ENCODE measurements around the gene ITK.

The ITK gene

GRCh38 chr5:157159209-157159751, 21.4 kb upstream of the ITK start:
- Histone ChIP-seq H3K27ac (ENCODE audit: low read length) (no peak overlapping the region), H3K27me3 (ENCODE audit: low read depth, low read length) (no peaks in the 10 kb centered on the region), H3K4me1 (ENCODE audit: control insufficient read depth in 1 of 2, insufficient read depth in 2 of 2, low read length in 2 of 2) (no peaks in the 10 kb centered on the region), H3K9me3 (ENCODE audit: control insufficient read depth in 1 of 2, low read length in 2 of 2) (no peaks in the 10 kb centered on the region), H3K36me3 (ENCODE audit: control insufficient read depth in 1 of 2, insufficient read depth in 2 of 2, low read length in 2 of 2) (no peaks in the 10 kb centered on the region), H3K4me3 (ENCODE audit: low read depth in 1 of 2, low read length in 2 of 2) (no peak overlapping the region)

GRCh38 chr5:157160001-157160400, 20.6 kb upstream of the ITK start:
- no peaks in the 10 kb centered on the region for H3K36me3 ChIP-seq (ENCODE audit: control insufficient read depth in 1 of 2, insufficient read depth in 2 of 2, low read length in 2 of 2)
- no peaks in the 10 kb centered on the region for H3K4me1 ChIP-seq (ENCODE audit: control insufficient read depth in 1 of 2, insufficient read depth in 2 of 2, low read length in 2 of 2)
- no peak overlapping the region for H3K4me3 ChIP-seq (ENCODE audit: low read depth in 1 of 2, low read length in 2 of 2)
- H3K27me3 ChIP-seq (ENCODE audit: low read depth, low read length), result no peaks in the 10 kb centered on the region
- H3K9me3 ChIP-seq (ENCODE audit: control insufficient read depth in 1 of 2, low read length in 2 of 2), result no peaks in the 10 kb centered on the region
- H3K27ac ChIP-seq (ENCODE audit: low read length), result no peak overlapping the region

- Histone ChIP-seq H3K9me3 (ENCODE audit: control insufficient read depth in 1 of 2, low read length in 2 of 2) (no peaks in the 10 kb centered on the region), H3K4me3 (ENCODE audit: low read depth in 1 of 2, low read length in 2 of 2) (no peak overlapping the region), H3K4me1 (ENCODE audit: control insufficient read depth in 1 of 2, insufficient read depth in 2 of 2, low read length in 2 of 2) (no peaks in the 10 kb centered on the region), H3K27ac (ENCODE audit: low read length) (no peak overlapping the region), H3K36me3 (ENCODE audit: control insufficient read depth in 1 of 2, insufficient read depth in 2 of 2, low read length in 2 of 2) (no peaks in the 10 kb centered on the region), H3K27me3 (ENCODE audit: low read depth, low read length) (no peaks in the 10 kb centered on the region)
Measured at GRCh38 chr5:157161996-157162395, 18.6 kb upstream of the ITK start.

DNA sequence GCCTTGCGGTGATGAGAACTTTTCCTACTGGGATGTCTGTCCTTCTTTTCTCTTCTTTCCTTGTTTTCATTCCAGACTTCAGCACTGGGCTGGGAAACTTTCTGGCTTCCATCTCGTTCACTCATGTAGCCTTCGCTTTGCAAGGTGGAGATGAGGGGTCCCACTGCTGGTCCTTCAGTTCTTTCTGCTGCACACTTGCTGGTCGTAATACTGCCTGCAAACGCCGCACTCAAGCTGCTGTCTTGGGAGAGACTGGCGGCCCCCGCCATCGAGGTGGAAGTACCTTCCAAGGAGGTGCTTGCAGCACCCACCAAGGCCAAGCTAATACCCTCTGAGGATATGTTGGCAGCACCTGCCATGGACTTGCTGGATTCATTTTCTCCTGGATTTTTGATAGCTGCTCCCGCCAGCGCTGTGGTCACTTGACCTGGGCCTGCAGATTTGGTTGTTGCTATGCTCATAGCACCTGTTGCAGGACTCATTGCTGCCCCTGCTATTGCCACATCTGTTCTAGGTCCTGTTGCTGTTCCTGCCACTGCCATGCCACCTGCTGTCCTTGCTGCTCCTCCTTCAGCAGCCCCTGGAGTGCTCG, 17.6 kb upstream of the ITK start:
- no peaks in the 10 kb centered on the region for H3K9me3 ChIP-seq (ENCODE audit: control insufficient read depth in 1 of 2, low read length in 2 of 2)
- no peak overlapping the region for H3K4me3 ChIP-seq (ENCODE audit: low read depth in 1 of 2, low read length in 2 of 2)
- H3K4me1 ChIP-seq (ENCODE audit: control insufficient read depth in 1 of 2, insufficient read depth in 2 of 2, low read length in 2 of 2), result no peaks in the 10 kb centered on the region
- H3K27ac ChIP-seq (ENCODE audit: low read length), result no peak overlapping the region
- no peaks in the 10 kb centered on the region for H3K27me3 ChIP-seq (ENCODE audit: low read depth, low read length)
- H3K36me3 ChIP-seq (ENCODE audit: control insufficient read depth in 1 of 2, insufficient read depth in 2 of 2, low read length in 2 of 2), result no peaks in the 10 kb centered on the region

GRCh38 chr5:157164521-157164920, 16.1 kb upstream of the ITK start:
- Histone ChIP-seq H3K4me1 (ENCODE audit: control insufficient read depth in 1 of 2, insufficient read depth in 2 of 2, low read length in 2 of 2) (no peaks in the 10 kb centered on the region), H3K27me3 (ENCODE audit: low read depth, low read length) (no peaks in the 10 kb centered on the region), H3K36me3 (ENCODE audit: control insufficient read depth in 1 of 2, insufficient read depth in 2 of 2, low read length in 2 of 2) (no peaks in the 10 kb centered on the region), H3K27ac (ENCODE audit: low read length) (no peak overlapping the region), H3K9me3 (ENCODE audit: control insufficient read depth in 1 of 2, low read length in 2 of 2) (no peaks in the 10 kb centered on the region), H3K4me3 (ENCODE audit: low read depth in 1 of 2, low read length in 2 of 2) (no peak overlapping the region)

- H3K36me3 ChIP-seq (ENCODE audit: control insufficient read depth in 1 of 2, insufficient read depth in 2 of 2, low read length in 2 of 2), result no peaks in the 10 kb centered on the region
- H3K9me3 ChIP-seq (ENCODE audit: control insufficient read depth in 1 of 2, low read length in 2 of 2), result no peaks in the 10 kb centered on the region
- no peaks in the 10 kb centered on the region for H3K27me3 ChIP-seq (ENCODE audit: low read depth, low read length)
- H3K4me1 ChIP-seq (ENCODE audit: control insufficient read depth in 1 of 2, insufficient read depth in 2 of 2, low read length in 2 of 2), result no peaks in the 10 kb centered on the region
- H3K4me3 ChIP-seq (ENCODE audit: low read depth in 1 of 2, low read length in 2 of 2), result no peak overlapping the region
- no peak overlapping the region for H3K27ac ChIP-seq (ENCODE audit: low read length)
Measured at GRCh38 chr5:157165261-157165660, 15.4 kb upstream of the ITK start.

- no peak overlapping the region for H3K27ac ChIP-seq (ENCODE audit: low read length)
Measured at GRCh38 chr5:157165668-157166067, 15.0 kb upstream of the ITK start.

DNA sequence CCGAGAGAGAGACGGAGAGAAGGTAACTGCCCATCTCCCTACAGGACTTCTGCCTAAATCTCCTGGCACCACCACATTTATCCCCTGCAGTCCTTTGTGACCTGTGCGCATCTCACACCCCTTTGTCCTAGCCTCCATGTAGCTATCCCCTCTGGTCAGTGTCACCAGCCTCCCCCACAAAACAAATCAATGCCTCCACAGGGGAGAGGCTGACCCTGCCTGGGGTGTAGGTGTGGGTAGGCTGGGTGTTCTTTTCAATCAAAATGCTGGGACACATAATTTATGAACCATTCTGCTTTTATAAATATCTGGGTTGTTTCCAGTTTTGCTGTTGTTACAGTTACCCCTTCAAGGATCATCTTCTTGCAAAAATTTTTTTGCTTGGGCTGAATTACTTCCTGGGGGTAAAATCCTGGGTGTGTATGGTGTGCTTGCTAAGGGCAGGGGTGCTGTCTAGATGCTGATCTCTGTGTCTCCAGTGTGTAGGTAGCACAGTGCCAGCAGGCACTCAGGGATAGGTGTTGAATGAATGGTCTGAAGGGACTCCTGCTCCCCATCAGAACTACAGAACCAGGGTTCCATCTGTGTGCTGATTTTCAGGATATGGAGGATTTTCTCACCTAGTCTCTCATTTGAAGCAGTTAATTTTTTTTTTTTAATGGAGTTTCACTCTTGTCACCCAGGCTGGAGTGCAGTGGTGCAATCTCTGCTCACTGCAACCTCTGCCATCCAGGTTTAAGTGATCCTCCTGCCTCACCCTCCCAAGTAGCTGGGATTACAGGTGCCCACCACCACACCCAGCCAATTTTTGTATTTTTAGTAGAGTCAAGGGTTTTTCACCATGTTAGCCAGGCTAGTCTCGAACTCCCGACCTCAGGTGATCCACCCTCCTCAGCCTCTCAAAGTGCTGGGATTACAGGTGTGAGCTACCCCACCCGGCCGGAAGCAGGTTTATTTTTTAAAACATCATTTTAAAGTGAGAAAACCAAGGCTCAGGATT, 14.1 kb upstream of the ITK start, which contains the start of gene GARIN3:
Gene GARIN3 (minus strand): TSS at position 51 of the 1,000 bp plus-strand sequence. CDS start 96 bp downstream, outside the sequence.
- Histone ChIP-seq H3K9me3 (ENCODE audit: control insufficient read depth in 1 of 2, low read length in 2 of 2) (no peaks in the 10 kb centered on the region), H3K4me3 (ENCODE audit: low read depth in 1 of 2, low read length in 2 of 2) (no peak within 1 kb of the TSS), H3K36me3 (ENCODE audit: control insufficient read depth in 1 of 2, insufficient read depth in 2 of 2, low read length in 2 of 2) (no peaks in the 10 kb centered on the region), H3K4me1 (ENCODE audit: control insufficient read depth in 1 of 2, insufficient read depth in 2 of 2, low read length in 2 of 2) (no peaks in the 10 kb centered on the region), H3K27ac (ENCODE audit: low read length) (no peak within 1 kb of the TSS), H3K27me3 (ENCODE audit: low read depth, low read length) (no peaks in the 10 kb centered on the region)

More at GRCh38 chr5:157165668-157166067, 15.0 kb upstream of the ITK start:
- H3K9me3 ChIP-seq (ENCODE audit: control insufficient read depth in 1 of 2, low read length in 2 of 2), result no peaks in the 10 kb centered on the region
- no peaks in the 10 kb centered on the region for H3K4me1 ChIP-seq (ENCODE audit: control insufficient read depth in 1 of 2, insufficient read depth in 2 of 2, low read length in 2 of 2)
- H3K4me3 ChIP-seq (ENCODE audit: low read depth in 1 of 2, low read length in 2 of 2), result no peak overlapping the region
- no peaks in the 10 kb centered on the region for H3K36me3 ChIP-seq (ENCODE audit: control insufficient read depth in 1 of 2, insufficient read depth in 2 of 2, low read length in 2 of 2)
- H3K27me3 ChIP-seq (ENCODE audit: low read depth, low read length), result no peaks in the 10 kb centered on the region

DNA sequence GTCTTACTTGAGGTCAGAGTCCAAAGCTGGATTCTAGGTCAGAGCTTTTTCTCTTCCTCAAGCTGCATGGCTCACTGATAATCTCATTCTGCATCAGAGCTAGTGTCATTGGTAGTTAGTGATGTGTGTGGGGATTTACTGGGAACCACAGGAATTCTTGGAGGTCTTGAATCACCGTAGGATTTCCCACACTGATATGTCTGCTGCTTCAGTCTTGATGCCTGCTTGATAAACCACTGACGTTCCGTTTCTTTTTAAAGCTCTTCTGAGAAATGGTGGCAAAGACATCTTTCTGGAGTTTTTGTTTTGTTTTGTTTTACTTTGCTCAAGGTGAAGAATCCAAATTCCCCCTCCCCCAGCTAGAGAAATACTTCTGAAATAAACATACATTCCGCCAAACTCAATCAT, 13.4 kb upstream of the ITK start:
- H3K27me3 ChIP-seq (ENCODE audit: low read depth, low read length), result no peaks in the 10 kb centered on the region
- H3K36me3 ChIP-seq (ENCODE audit: control insufficient read depth in 1 of 2, insufficient read depth in 2 of 2, low read length in 2 of 2), result no peaks in the 10 kb centered on the region

GRCh38 chr5:157168286-157168685, 12.4 kb upstream of the ITK start:
- no peaks in the 10 kb centered on the region for H3K4me1 ChIP-seq (ENCODE audit: control insufficient read depth in 1 of 2, insufficient read depth in 2 of 2, low read length in 2 of 2)
- H3K36me3 ChIP-seq (ENCODE audit: control insufficient read depth in 1 of 2, insufficient read depth in 2 of 2, low read length in 2 of 2), result no peaks in the 10 kb centered on the region
- no peaks in the 10 kb centered on the region for H3K9me3 ChIP-seq (ENCODE audit: control insufficient read depth in 1 of 2, low read length in 2 of 2)
- H3K27me3 ChIP-seq (ENCODE audit: low read depth, low read length), result no peaks in the 10 kb centered on the region
- no peak overlapping the region for H3K27ac ChIP-seq (ENCODE audit: low read length)
- H3K4me3 ChIP-seq (ENCODE audit: low read depth in 1 of 2, low read length in 2 of 2), result no peak overlapping the region

More for the DNA sequence above, 13.4 kb upstream of the ITK start:
- no peak overlapping the region for H3K27ac ChIP-seq (ENCODE audit: low read length)
- no peak overlapping the region for H3K4me3 ChIP-seq (ENCODE audit: low read depth in 1 of 2, low read length in 2 of 2)
- H3K9me3 ChIP-seq (ENCODE audit: control insufficient read depth in 1 of 2, low read length in 2 of 2), result no peaks in the 10 kb centered on the region
- H3K4me1 ChIP-seq (ENCODE audit: control insufficient read depth in 1 of 2, insufficient read depth in 2 of 2, low read length in 2 of 2), result no peaks in the 10 kb centered on the region

GRCh38 chr5:157172403-157172802, 8.2 kb upstream of the ITK start:
- H3K36me3 ChIP-seq (ENCODE audit: control insufficient read depth in 1 of 2, insufficient read depth in 2 of 2, low read length in 2 of 2), result no peaks in the 10 kb centered on the region
- H3K9me3 ChIP-seq (ENCODE audit: control insufficient read depth in 1 of 2, low read length in 2 of 2), result no peaks in the 10 kb centered on the region
- no peak overlapping the region for H3K4me3 ChIP-seq (ENCODE audit: low read depth in 1 of 2, low read length in 2 of 2)
- no peak overlapping the region for H3K27ac ChIP-seq (ENCODE audit: low read length)
- H3K4me1 ChIP-seq (ENCODE audit: control insufficient read depth in 1 of 2, insufficient read depth in 2 of 2, low read length in 2 of 2), result no peaks in the 10 kb centered on the region
- no peaks in the 10 kb centered on the region for H3K27me3 ChIP-seq (ENCODE audit: low read depth, low read length)

Data from muscle layer of duodenum (tissue), 2 donors.